Vagina (tissue), 2 donors: ENCODE results near the gene ADAP2.

Source experiments
- CTCF ChIP-seq, 3 experiments: fragments of 450-650 bp in 2 of 3; fragments of 200-600 bp in 1 of 3; sonication (generic) in 1 of 3; IDR thresholded peaks; one replicate each; pipeline ENCODE4 v1.5.1; 2017 to 2019; ENCODE audit warnings: antibody characterized with exemption in 3 of 3, mild to moderate bottlenecking in 2 of 3, moderate library complexity in 2 of 3
- POLR2AphosphoS5 ChIP-seq, 2 donors: sonication (generic); formaldehyde crosslinking; IDR thresholded peaks; one replicate each; pipeline ENCODE4 v1.9.0; 2017; ENCODE audit warnings: antibody characterized with exemption in 2 of 2, mild to moderate bottlenecking in 2 of 2, low read depth in 1 of 2; ENCODE audit not compliant: insufficient read depth in 1 of 2

- no peak for TF ChIP-seq CTCF (IDR thresholded peaks at IDR 0.05)
- TF ChIP-seq POLR2AphosphoS5 (IDR thresholded peaks at IDR 0.05; ENCODE audit: insufficient read depth in 1 of 2, low read depth in 1 of 2), result no peak
Measured at GRCh38 chr17:30920282-30920681, 1.5 kb upstream of the ADAP2 start.
